Upper lobe of left lung (tissue), 6 donors: ENCODE results near the gene USP47. TPM values are rescaled to one million over a fixed set of nuclear protein-coding genes. Genes with fewer than 3 reads are reported as not detected.

Experiments used
- ATAC-seq, 2 donors: fragments of 200-7000 bp; cut with Tn5 transposase; one replicate each; pipeline ENCODE4 v1.9.1; 2022; ENCODE audit warnings: mild to moderate bottlenecking in 2 of 2, moderate library complexity in 2 of 2; ENCODE audit not compliant: low FRiP score in 2 of 2
- DNase-seq, 2 donors: peaks; one replicate each; pipeline ENCODE4 v3.0.0-alpha.2; 2019 to 2020
- H3K27ac ChIP-seq, 4 donors: fragments of 200-600 bp; sonication (generic); one replicate each; pipeline ENCODE4 v1.5.1; 2016 to 2019
- H3K27me3 ChIP-seq, 4 donors: fragments of 200-600 bp; sonication (generic); one replicate each; pipeline ENCODE4 v1.5.1; 2017 to 2019
- H3K36me3 ChIP-seq, 4 donors: fragments of 200-600 bp; sonication (generic); one replicate each; pipeline ENCODE4 v1.5.1; 2016 to 2019
- H3K4me1 ChIP-seq, 4 donors: fragments of 200-600 bp; sonication (generic); one replicate each; pipeline ENCODE4 v1.5.1; 2018 to 2019
- H3K4me3 ChIP-seq, 4 donors: fragments of 200-600 bp; sonication (generic); one replicate each; pipeline ENCODE4 v1.5.1; 2017 to 2019; ENCODE audit warnings: mild to moderate bottlenecking in 2 of 4, moderate library complexity in 1 of 4
- H3K9me3 ChIP-seq, 4 donors: fragments of 200-600 bp; sonication (generic); one replicate each; pipeline ENCODE4 v1.5.1; 2018 to 2019
- CTCF ChIP-seq, 6 experiments: fragments of 450-650 bp in 4 of 6; fragments of 200-600 bp in 2 of 6; sonication (generic) in 2 of 6; IDR thresholded peaks; one replicate each; pipeline ENCODE4 v1.5.1; 2016 to 2019; ENCODE audit warnings: antibody characterized with exemption in 6 of 6
- EP300 ChIP-seq, 4 donors: sonication (generic); formaldehyde crosslinking; IDR thresholded peaks; one replicate each; pipeline ENCODE4 v1.5.1; 2017; ENCODE audit warnings: antibody characterized with exemption in 4 of 4, control low read depth in 2 of 4
- POLR2A ChIP-seq, 4 donors: fragments of 450-650 bp; IDR thresholded peaks; one replicate each; pipeline ENCODE4 v1.5.1; 2016 to 2017; ENCODE audit warnings: antibody characterized with exemption in 4 of 4, mild to moderate bottlenecking in 2 of 4
- POLR2AphosphoS5 ChIP-seq, 2 donors: sonication (generic); formaldehyde crosslinking; IDR thresholded peaks; one replicate each; pipeline ENCODE4 v1.5.1; 2017; ENCODE audit warnings: antibody characterized with exemption in 2 of 2
- WGBS, 2 donors: methylation state at CpG; one replicate each; pipeline ENCODE4 v1.1.5; 2017 to 2018; 5-methylcytosine and 5-hydroxymethylcytosine counted together
- total RNA-seq, 6 donors: library from RNA; depleted of rRNA in 4 of 6; stranded (reverse); fragments of >200 nt in 4 of 6; gene quantifications; one replicate each; pipeline versions ENCODE4 v1.1.0 to v1.2.1, GENCODE V29; 2016 to 2021
- donor health status: DM: no; HTN: no; CAD: no; lungs with moderate emphysema.
- donor health status: DM: no; HTN: yes; CAD: no; lungs with severe emphysema.

Gene USP47
- total RNA-seq, 6 donors from 2014 or later = 32.4 to 132 (median 79.0) TPM

GRCh38 chr11:11968511-11969280 lies 126.9 kb downstream of the USP47 start:
- ATAC-seq (peak in 1 of 2 donors; percentile 12), DNase-seq (no peak)
- Histone ChIP-seq H3K27me3 (no peaks in the 10 kb centered on the region), H3K4me1 (peaks cover 0 to 14% (median 6%) of the 10 kb centered on the region in 4 donors), H3K9me3 (no peaks in the 10 kb centered on the region), H3K36me3 (peaks cover 0 to 6% (median 0%) of the 10 kb centered on the region in 4 donors), H3K27ac (peak overlapping the region in 1 of 4 donors; percentile 20), H3K4me3 (no peak overlapping the region)
- no peak for TF ChIP-seq POLR2A (IDR thresholded peaks at IDR 0.05)
- TF ChIP-seq POLR2AphosphoS5 (IDR thresholded peaks at IDR 0.05) = no peak
- TF ChIP-seq EP300 (IDR thresholded peaks at IDR 0.05) = no peak
- no peak for TF ChIP-seq CTCF (IDR thresholded peaks at IDR 0.05)
- 88 to 94% methylated on average over 8 to 10 of the region's 11 CpGs for WGBS, 2 donors

- no peak overlapping the region for H3K4me3 ChIP-seq
- ATAC-seq = no peak
- 90 to 94% methylated on average over 16 to 19 of the region's 19 CpGs for WGBS, 2 donors
- peaks cover 0 to 6% (median 0%) of the 10 kb centered on the region in 4 donors for H3K36me3 ChIP-seq
- peak overlapping the region in 1 of 4 donors; percentile 20 for H3K27ac ChIP-seq
- no peak for DNase-seq
- no peaks in the 10 kb centered on the region for H3K9me3 ChIP-seq
- H3K27me3 ChIP-seq = no peaks in the 10 kb centered on the region
- TF ChIP-seq POLR2AphosphoS5 (IDR thresholded peaks at IDR 0.05) = no peak
- no peak for TF ChIP-seq EP300 (IDR thresholded peaks at IDR 0.05)
- no peak for TF ChIP-seq POLR2A (IDR thresholded peaks at IDR 0.05)
- TF ChIP-seq CTCF (IDR thresholded peaks at IDR 0.05) = no peak
- peaks cover 0 to 23% (median 8%) of the 10 kb centered on the region in 4 donors for H3K4me1 ChIP-seq
Measured at GRCh38 chr11:11969380-11970215, 127.8 kb downstream of the USP47 start.

GRCh38 chr11:11970556-11970955 lies 128.8 kb downstream of the USP47 start:
- H3K27me3 ChIP-seq = no peaks in the 10 kb centered on the region
- no peaks in the 10 kb centered on the region for H3K9me3 ChIP-seq
- TF ChIP-seq POLR2AphosphoS5 (IDR thresholded peaks at IDR 0.05) (no peak), CTCF (IDR thresholded peaks at IDR 0.05) (no peak), EP300 (IDR thresholded peaks at IDR 0.05) (no peak), POLR2A (IDR thresholded peaks at IDR 0.05) (no peak)
- DNase-seq = no peak
- 84 to 89% methylated on average over 2 of the region's 2 CpGs for WGBS, 2 donors
- H3K4me3 ChIP-seq = no peak overlapping the region
- H3K36me3 ChIP-seq = peaks cover 0 to 2% (median 0%) of the 10 kb centered on the region in 4 donors
- ATAC-seq = no peak
- H3K4me1 ChIP-seq = peaks cover 0 to 32% (median 14%) of the 10 kb centered on the region in 4 donors
- no peak overlapping the region for H3K27ac ChIP-seq

DNA sequence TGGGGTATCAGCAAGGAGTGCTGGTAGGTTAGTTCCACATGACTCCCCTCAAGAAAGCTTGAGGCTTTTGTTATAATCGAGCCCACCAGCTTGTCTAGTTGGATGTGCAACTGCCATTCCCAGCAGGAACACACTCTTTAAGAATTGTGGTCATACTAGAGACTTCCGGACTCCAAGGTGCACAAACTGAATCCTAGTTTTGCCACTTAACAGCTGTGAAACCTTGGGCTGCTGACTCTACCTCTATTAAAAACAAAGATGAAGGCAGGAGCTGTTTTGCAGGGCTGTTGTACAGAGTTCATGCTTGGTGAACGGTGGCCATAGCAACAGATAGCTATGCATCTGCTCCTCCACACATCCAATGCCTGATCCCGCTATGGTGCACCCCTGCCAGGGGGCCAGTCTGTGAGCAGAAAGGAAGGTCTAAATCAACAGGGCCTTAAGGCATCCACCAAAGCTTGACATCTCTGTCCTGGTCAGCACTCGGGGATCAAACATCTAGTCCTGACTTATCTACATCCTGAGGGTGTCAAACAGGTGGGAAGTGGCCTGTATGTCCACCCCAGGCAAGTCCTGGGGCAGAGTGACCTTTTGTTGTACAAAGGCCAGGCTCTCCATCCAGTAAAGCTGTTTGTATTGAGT lies 130.3 kb downstream of the USP47 start:
- H3K4me1 ChIP-seq = peaks cover 11 to 46% (median 26%) of the 10 kb centered on the region in 4 donors
- DNase-seq = no peak
- no peak overlapping the region for H3K4me3 ChIP-seq
- ATAC-seq = no peak
- H3K27me3 ChIP-seq = no peaks in the 10 kb centered on the region
- peak overlapping the region in 3 of 4 donors; percentile 55 to 79 (median 70) for H3K27ac ChIP-seq
- no peaks in the 10 kb centered on the region for H3K9me3 ChIP-seq
- no peak for TF ChIP-seq CTCF (IDR thresholded peaks at IDR 0.05)
- no peak for TF ChIP-seq POLR2AphosphoS5 (IDR thresholded peaks at IDR 0.05)
- no peak for TF ChIP-seq EP300 (IDR thresholded peaks at IDR 0.05)
- TF ChIP-seq POLR2A (IDR thresholded peaks at IDR 0.05) = no peak
- no peaks in the 10 kb centered on the region for H3K36me3 ChIP-seq
- 85 to 95% methylated on average over 3 to 5 of the region's 5 CpGs for WGBS, 2 donors
